Neural cell (in vitro differentiated cells): ENCODE results near the gene ADH1C.

Experiments
- CTCF ChIP-seq: fragments of 450-650 bp; IDR thresholded peaks from 2 replicates; pipeline ENCODE4 v1.5.1; 2014; ENCODE audit warnings: antibody characterized with exemption, mild to moderate bottlenecking, moderate library complexity; ENCODE audit not compliant: poor library complexity, severe bottlenecking
- POLR2AphosphoS5 ChIP-seq: IDR thresholded peaks from 2 replicates; pipeline ENCODE4 v1.6.1; 2012
- REST ChIP-seq: IDR thresholded peaks from 2 replicates; pipeline ENCODE4 v1.6.1; 2012; ENCODE audit warnings: borderline replicate concordance

GRCh38 chr4:99400831-99401230, 48.3 kb upstream of the ADH1C start:
- TF ChIP-seq CTCF = no peak
- TF ChIP-seq POLR2AphosphoS5 = no peak
- TF ChIP-seq REST = no peak
